Middle frontal gyrus (tissue), 1 donor: ENCODE results near the gene FAAP20.

Source experiments
- DNase-seq: peaks from one replicate; pipeline ENCODE4 v3.0.0-alpha.2; 2015; ENCODE audit warnings: low spot score; ENCODE audit errors: extremely low spot score

Gene FAAP20

GRCh38 chr1:2179283-2180013 lies 15.1 kb downstream of the FAAP20 start:
- DNase-seq: no peak

- DNase-seq: no peak
Measured at GRCh38 chr1:2178875-2179274, 15.7 kb downstream of the FAAP20 start.

- DNase-seq: no peak
Measured at GRCh38 chr1:2177946-2178538, 16.5 kb downstream of the FAAP20 start.

- no peak for DNase-seq
Measured at GRCh38 chr1:2177541-2177940, 17.0 kb downstream of the FAAP20 start.

GRCh38 chr1:2176615-2177014 lies 18.0 kb downstream of the FAAP20 start:
- DNase-seq: no peak

GRCh38 chr1:2175681-2176454 lies 18.7 kb downstream of the FAAP20 start:
- no peak for DNase-seq

- DNase-seq: no peak
Measured at GRCh38 chr1:2175055-2175414, 19.5 kb downstream of the FAAP20 start.

- peak; percentile 35 for DNase-seq
Measured at GRCh38 chr1:2174348-2175054, 20.1 kb downstream of the FAAP20 start.

GRCh38 chr1:2173546-2174347 lies 20.8 kb downstream of the FAAP20 start:
- no peak for DNase-seq

GRCh38 chr1:2172551-2173146 lies 21.9 kb downstream of the FAAP20 start:
- no peak for DNase-seq

- DNase-seq: no peak
Measured at GRCh38 chr1:2172012-2172411, 22.6 kb downstream of the FAAP20 start.

- no peak for DNase-seq
Measured at GRCh38 chr1:2170211-2170610, 24.4 kb downstream of the FAAP20 start.

GRCh38 chr1:2169200-2169836 lies 25.3 kb downstream of the FAAP20 start:
- no peak for DNase-seq

GRCh38 chr1:2168535-2168934 lies 26.0 kb downstream of the FAAP20 start:
- no peak for DNase-seq

GRCh38 chr1:2168090-2168489 lies 26.5 kb downstream of the FAAP20 start:
- DNase-seq: no peak

GRCh38 chr1:2166695-2167094 lies 27.9 kb downstream of the FAAP20 start:
- DNase-seq: no peak

- no peak for DNase-seq
Measured at GRCh38 chr1:2166254-2166653, 28.3 kb downstream of the FAAP20 start.

GRCh38 chr1:2165646-2166045 lies 28.9 kb downstream of the FAAP20 start:
- DNase-seq: no peak

GRCh38 chr1:2163205-2163604 lies 31.4 kb downstream of the FAAP20 start:
- no peak for DNase-seq
